SK-N-DZ (cell line): Measurements from ENCODE around the gene DYNLL1. TPM values are rescaled to one million over a fixed set of nuclear protein-coding genes. Genes with fewer than 3 reads are reported as not detected.
"Not testable (repeated sequence)": the region's sequence is repeated elsewhere in the genome, so short reads cannot be mapped to it uniquely, and the experiment has no call there.

Experiments
- DNase-seq: peaks from one replicate; pipeline ENCODE4 v3.0.0-alpha.2; 2015; ENCODE audit warnings: low spot score
- polyA plus RNA-seq, 2 experiments: library from polyadenylated mRNA; depleted of rRNA; stranded (reverse); fragments of >200 nt; gene quantifications; 2 replicates each; pipeline ENCODE4 v1.2.3, GENCODE V29; 2014

Gene DYNLL1
- polyA plus RNA-seq (2014; cell fraction: cytosol; rRNA removed), result 417 and 444 TPM in 2 replicates
- polyA plus RNA-seq (2014; cell fraction: nucleus; rRNA removed), result 305 and 330 TPM in 2 replicates

GRCh38 chr12:120495731-120496412 lies at the start of gene DYNLL1:
DYNLL1 (plus strand) TSS chr12:120496113; CDS start chr12:120496422, 309 bp downstream.
- peak; percentile 96 for DNase-seq

DNA sequence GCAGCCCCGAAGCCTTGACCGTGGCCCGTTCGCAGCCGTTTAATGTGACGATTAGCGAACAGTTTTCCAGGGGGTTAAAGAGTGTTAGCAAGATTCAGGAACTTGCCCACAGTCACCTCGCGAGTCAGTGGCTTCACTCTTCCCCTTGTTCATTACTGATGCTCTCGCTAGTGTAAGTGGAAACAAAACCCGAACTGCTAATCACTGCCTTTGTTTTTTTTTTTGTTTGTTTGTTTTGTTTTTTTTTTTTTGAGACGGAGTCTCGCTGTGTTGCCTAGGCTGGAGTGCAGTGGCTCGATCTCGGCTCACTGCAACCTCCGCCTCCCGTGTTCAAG lies 49.1 kb upstream of the DYNLL1 start:
- not testable (repeated sequence) for DNase-seq

DNA sequence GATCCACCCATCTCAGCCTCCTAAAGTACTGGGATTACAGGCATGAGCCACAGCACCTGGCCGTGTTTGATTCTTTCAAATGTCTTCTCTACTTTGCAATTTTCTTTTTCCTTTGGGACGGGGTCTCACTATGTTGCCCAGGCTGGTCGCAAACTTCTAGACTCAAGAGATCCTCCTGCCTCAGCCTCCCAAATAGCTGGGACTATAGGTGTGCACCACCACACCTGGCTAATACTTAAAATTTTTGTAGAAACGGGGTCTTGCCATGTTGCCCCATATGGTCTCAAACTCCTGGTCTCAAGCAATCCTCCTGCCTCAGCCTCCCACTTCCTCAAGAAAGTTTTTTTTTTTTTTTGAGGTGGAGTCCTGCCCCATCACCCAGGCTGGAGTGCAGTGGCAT lies 47.9 kb upstream of the DYNLL1 start:
- no peak for DNase-seq

DNA sequence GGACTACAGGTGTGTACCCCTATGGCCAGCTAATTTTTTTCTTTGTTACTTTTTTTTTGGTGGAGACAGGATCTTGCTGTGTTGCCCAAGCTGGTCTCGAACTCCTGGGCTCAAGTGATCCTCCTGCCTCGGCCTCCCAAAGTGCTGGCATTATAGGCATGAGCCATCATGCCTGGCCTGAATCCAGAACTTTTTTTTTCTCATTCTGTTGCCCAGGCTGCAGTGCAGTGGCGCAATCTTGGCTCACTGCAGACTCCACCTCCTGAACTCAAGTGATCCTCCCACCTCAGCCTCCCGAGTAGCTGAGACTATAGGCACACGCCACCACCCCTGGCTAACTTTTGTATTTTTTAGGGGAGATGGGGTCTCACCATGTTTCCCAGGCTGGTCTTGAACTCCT lies 43.4 kb upstream of the DYNLL1 start:
- not testable (repeated sequence) for DNase-seq

GRCh38 chr12:120453060-120453750 lies 42.7 kb upstream of the DYNLL1 start:
- no peak for DNase-seq

GRCh38 chr12:120453977-120454376 lies 41.9 kb upstream of the DYNLL1 start:
- peak; percentile 41 for DNase-seq

DNA sequence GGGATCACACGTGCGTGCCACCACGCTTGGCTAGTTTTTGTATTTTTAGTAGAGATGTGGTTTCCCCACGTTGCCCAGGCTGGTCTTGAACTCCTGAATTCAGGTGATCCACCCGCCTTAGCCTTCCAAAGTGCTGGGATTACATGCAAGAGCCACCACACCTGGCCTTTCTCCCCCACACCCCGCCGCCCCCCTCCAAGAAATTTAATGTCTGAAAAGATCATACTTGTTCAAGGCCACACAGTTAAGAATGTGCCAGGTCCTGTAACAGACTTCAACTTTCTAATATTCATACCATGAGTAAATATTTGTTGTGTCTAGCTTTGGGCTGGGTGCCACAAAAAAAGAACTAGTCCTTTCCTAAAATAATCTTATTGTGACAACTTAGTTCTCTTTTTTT lies 40.6 kb upstream of the DYNLL1 start:
- no peak for DNase-seq

DNA sequence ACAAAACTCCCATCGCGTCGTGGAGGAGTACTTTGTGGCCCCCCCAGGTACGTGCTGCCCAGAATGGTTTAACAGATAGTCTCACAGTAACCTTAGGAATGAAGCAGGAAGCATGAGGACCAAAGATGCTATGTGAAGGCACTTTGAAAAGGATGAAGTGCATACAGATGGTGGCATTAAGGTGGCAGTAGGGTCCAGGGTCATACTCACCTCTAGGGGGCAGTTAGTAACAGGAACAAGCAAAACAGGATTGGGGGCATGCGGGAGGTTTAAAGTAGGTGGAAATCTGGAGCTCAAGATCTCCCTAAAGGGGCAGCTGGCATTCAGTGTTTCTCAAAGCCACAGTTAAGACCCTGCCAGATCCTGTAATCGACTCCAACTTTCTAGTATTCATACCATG lies 38.8 kb upstream of the DYNLL1 start:
- peak; percentile 30 for DNase-seq

DNA sequence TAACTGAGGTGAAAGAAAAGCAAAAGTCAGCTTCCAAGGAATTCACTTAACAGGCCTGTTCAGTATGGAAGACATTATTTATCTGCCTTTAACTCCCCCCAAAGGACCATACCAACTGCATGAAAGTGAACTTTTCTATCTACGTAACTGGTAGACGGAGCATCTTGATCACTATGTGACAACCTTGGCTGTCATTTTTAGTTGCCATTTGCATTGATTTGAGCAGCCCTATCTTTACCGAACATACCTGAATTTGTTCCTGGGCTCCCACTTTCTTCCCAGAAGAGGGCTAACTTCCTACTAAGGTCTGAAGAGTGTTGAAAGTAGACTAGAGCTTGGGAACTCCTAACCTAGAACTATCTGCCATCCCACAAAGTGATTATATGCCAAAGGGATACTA lies 35.8 kb upstream of the DYNLL1 start:
- no peak for DNase-seq

- no peak for DNase-seq
Observed at GRCh38 chr12:120462099-120462640, 33.7 kb upstream of the DYNLL1 start.

DNA sequence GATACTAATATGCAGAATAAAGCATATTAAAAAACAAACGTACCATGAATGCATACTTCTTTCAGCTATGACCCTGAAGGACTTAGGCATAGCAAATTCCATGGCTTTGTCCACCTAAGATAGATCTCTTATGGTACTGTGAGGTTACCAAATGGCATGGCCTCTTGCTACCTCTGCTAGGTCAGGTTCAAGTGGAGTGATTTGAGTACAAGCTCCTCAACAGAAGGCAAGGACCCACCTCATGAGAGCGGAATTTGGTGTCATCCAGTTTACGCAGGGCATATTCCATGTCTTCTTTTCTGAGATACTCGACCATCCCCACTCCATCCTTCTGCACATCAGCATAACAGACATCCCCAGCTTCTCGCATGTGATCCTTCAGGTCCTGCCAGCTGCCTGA lies 32.2 kb upstream of the DYNLL1 start:
- no peak for DNase-seq

GRCh38 chr12:120465756-120466155 lies 30.2 kb upstream of the DYNLL1 start:
- no peak for DNase-seq

- peak; percentile 42 for DNase-seq
Observed at GRCh38 chr12:120466560-120467315, 29.2 kb upstream of the DYNLL1 start.

- DNase-seq, result no peak
Observed at GRCh38 chr12:120467439-120467838, 28.5 kb upstream of the DYNLL1 start.

DNA sequence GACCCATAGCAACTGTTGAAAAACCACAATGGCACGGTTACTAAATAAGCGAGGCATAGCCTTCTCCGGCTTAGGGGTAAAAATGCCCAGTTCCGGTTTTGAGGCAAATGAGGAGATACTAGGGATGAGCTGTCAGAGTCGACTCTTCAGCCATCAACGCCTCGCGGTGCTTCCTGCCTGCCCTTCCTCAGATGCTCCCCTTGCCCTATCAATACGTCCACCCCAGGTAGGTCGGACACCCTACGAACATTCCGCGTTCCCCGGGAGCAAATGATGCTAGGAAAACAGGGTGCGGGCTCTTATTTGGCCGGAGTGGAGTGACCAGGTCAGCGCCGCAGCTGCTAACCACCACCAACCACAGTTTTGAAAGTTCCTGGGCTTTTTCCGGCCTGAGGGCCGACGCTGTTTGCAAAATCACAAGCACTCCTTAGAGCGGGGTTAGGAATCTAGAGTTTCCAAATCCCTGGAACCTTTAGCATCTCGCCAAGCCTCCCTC lies 27.5 kb upstream of the DYNLL1 start:
- peak; percentile 22 for DNase-seq

DNA sequence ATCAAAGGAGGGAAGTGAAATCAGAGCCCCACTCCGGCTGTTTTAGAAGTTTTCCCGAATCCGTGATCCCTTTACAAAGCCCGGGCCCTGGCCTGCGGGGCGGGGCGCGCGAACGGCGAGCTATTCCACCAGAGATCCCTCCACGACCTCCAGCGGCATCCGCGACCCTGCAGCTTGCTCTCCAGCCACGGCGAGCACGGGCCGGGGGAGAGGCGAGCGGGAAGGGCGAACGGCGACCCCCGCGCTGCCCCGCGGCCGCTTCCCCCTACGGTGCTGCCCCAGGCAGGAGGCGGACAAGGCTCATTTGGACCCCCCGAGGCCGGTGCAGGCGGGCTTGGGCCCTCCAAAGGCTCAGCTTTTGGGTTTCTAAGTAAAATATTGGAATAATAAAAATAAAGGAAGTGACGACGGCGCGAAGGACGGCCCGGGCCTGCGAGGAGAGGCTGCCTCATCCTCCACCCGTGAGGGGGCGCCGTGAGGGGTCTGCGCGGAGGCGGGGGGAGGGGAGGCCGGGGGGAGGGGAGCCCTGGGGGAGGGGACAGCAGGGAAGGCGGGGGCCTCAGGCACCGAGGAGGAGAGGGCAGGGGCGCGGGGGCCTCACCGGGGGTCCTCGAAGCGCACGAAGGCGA lies 27.0 kb upstream of the DYNLL1 start:
- DNase-seq, result peak; percentile 36

DNA sequence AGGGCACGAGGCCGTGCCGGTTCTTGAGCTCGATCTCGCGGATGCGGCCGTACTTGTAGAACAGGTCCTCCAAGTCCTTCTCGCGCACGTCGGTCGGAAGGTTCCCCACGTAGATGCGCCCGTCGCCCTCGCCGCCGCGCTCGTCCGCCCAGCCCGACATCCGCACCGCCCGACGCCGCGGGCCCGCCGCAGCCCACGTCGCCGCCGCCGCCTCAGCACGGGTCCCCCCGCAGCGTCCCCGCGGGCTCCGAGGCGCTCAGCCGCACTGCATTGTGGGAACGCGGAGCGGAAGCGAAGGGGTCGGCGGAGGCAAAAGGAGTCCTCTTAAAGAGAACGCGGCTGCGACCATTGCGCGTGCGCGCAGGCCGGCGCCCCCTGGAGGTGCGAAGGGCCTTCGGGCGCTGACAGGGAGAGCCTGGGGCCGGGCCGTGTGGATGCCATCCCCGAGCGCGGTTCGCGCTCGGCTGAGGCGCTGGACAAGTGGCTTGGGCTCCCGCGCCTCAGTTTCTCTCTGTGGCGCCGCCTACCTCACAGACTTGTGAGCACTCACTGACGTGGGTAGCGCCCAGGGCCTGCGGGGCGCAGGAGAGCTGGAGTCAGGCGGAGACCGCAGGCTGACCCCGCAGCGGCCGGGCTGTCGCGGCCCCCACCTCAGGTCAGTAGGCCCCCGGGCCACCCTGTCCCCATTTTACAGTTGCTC lies 26.3 kb upstream of the DYNLL1 start, which contains the start of gene SRSF9:
Gene SRSF9, minus strand, starts transcription at position 299 of the 700 bp plus-strand sequence. Its CDS starts 139 bp downstream, at position 160.
- peak; percentile 97 for DNase-seq

GRCh38 chr12:120470150-120470784 lies 25.6 kb upstream of the DYNLL1 start:
- no peak for DNase-seq

DNA sequence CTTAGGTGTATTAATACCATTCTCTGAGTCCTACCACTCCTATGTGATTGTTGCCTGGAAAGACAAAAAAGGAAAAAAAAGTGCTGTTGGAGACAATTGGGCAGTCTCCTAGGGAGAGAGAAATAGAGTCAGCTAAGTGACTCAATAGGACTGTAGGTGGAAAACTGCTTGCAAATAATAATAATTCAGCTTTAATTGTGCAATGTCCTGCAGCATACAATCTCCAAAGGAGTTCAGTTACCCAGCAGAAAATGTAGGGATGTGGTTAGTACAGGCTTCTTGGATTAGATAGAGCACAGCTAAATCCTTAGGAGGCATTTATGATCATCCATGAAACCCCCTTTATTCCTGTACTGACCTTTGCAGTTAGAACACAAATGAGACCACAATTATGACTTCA lies 23.4 kb upstream of the DYNLL1 start:
- DNase-seq, result no peak
